B cell (primary cell): ENCODE results near the gene VEZT. TPM values are rescaled to one million over a fixed set of nuclear protein-coding genes. Genes with fewer than 3 reads are reported as not detected.
A peak's percentile ranks its signal among the peaks of the same experiment; 100 is the strongest.

Experiments
- ATAC-seq: fragments of 200-7000 bp; cut with Tn5 transposase; one replicate; pipeline ENCODE4 v1.10.0; 2021; ENCODE audit warnings: low read depth, mild to moderate bottlenecking, moderate number of reproducible peaks, moderate library complexity
- CTCF ChIA-PET: fragments of 350-600 bp; sonication (Branson Sonifier 250); formaldehyde crosslinking; loops from one replicate; lab custom pipeline; 2021; ENCODE audit warnings: antibody characterized with exemption, inconsistent platforms; lab: Charles Lee
- POLR2A ChIA-PET: fragments of 350-600 bp; sonication (Branson Sonifier 250); formaldehyde crosslinking; loops from one replicate; lab custom pipeline; 2021; ENCODE audit warnings: antibody characterized with exemption; lab: Charles Lee
- DNase-seq: peaks from one replicate; pipeline ENCODE4 v3.0.0; 2013
- H2AFZ ChIP-seq: 2 replicates; pipeline ENCODE4 v1.6.1; 2012; ENCODE audit warnings: mild to moderate bottlenecking, low read depth, low read length; ENCODE audit not compliant: insufficient read depth, poor library complexity, severe bottlenecking
- H3K27ac ChIP-seq, 2 donors: 1 replicate in 1 of 2; 2 replicates in 1 of 2; pipeline ENCODE4 v1.5.1; 2012 to 2013; ENCODE audit warnings: low read length in 2 of 2, mild to moderate bottlenecking in 2 of 2, moderate library complexity in 1 of 2
- H3K27me3 ChIP-seq, 4 experiments: fragments of 200-600 bp in 1 of 4; sonication (generic) in 1 of 4; replicated peaks in 1 of 4; 1 replicate in 2 of 4; 2 replicates in 2 of 4; pipeline versions ENCODE4 v1.6.1 to v1.7.0; 2013 to 2016; ENCODE audit warnings: low read length in 3 of 4, mild to moderate bottlenecking in 2 of 4, mixed read lengths in 1 of 4, moderate library complexity in 1 of 4; ENCODE audit not compliant: insufficient read depth in 4 of 4, control insufficient read depth in 3 of 4; ENCODE audit errors: control extremely low read depth in 1 of 4
- H3K36me3 ChIP-seq, 2 experiments: replicated peaks in 1 of 2; 1 replicate in 1 of 2; 2 replicates in 1 of 2; pipeline versions ENCODE4 v1.6.1 to v1.7.1; 2013; ENCODE audit warnings: low read length in 1 of 2; ENCODE audit not compliant: insufficient read depth in 2 of 2, control insufficient read depth in 1 of 2; ENCODE audit errors: control extremely low read depth in 1 of 2, extremely low read depth in 1 of 2
- H3K4me1 ChIP-seq, 2 donors: fragments of 200-600 bp in 1 of 2; sonication (generic) in 1 of 2; 1 replicate in 1 of 2; 2 replicates in 1 of 2; pipeline versions ENCODE4 v1.5.1 to v1.6.1; 2013 to 2017; ENCODE audit warnings: low read length in 2 of 2; ENCODE audit not compliant: control insufficient read depth in 2 of 2, insufficient read depth in 2 of 2
- H3K4me2 ChIP-seq: replicated peaks from 2 replicates; pipeline ENCODE3; 2012; ENCODE audit warnings: mild to moderate bottlenecking, low read depth, low read length; ENCODE audit not compliant: poor library complexity, severe bottlenecking
- H3K4me3 ChIP-seq, 5 experiments: fragments of 200-600 bp in 1 of 5; sonication (generic) in 1 of 5; 1 replicate in 3 of 5; 2 replicates in 2 of 5; pipeline versions ENCODE4 v1.5.1 to v1.7.0; 2011 to 2016; ENCODE audit warnings: low read length in 4 of 5, mild to moderate bottlenecking in 4 of 5, low read depth in 2 of 5, control low read depth in 1 of 5, moderate library complexity in 1 of 5; ENCODE audit not compliant: insufficient read depth in 1 of 5; ENCODE audit errors: control extremely low read depth in 1 of 5, extremely low read depth in 1 of 5
- H3K79me2 ChIP-seq: fragments of 200-600 bp; sonication (generic); one replicate; pipeline ENCODE4 v1.6.0; 2016; ENCODE audit warnings: low read length; ENCODE audit not compliant: control insufficient read depth, insufficient read depth
- H3K9ac ChIP-seq: fragments of 200-600 bp; sonication (generic); 2 replicates; pipeline ENCODE4 v1.6.1; 2017; ENCODE audit warnings: mild to moderate bottlenecking, low read length, moderate library complexity
- H3K9me3 ChIP-seq, 3 donors: one replicate each; pipeline versions ENCODE4 v1.6.1 to v1.7.1; 2013; ENCODE audit warnings: low read length in 2 of 3; ENCODE audit not compliant: control insufficient read depth in 2 of 3, insufficient read depth in 1 of 3; ENCODE audit errors: control extremely low read depth in 1 of 3
- H4K20me1 ChIP-seq: 2 replicates; pipeline ENCODE4 v1.6.0; 2012; ENCODE audit warnings: mild to moderate bottlenecking, low read length; ENCODE audit not compliant: insufficient read depth, control insufficient read depth, poor library complexity, severe bottlenecking
- H3K27ac Mint-ChIP-seq: one replicate; pipeline ENCODE4 v1.8.0; 2021; ENCODE audit warnings: mixed read lengths
- H3K27me3 Mint-ChIP-seq: one replicate; pipeline ENCODE4 v1.8.0; 2021; ENCODE audit warnings: mixed read lengths
- H3K4me1 Mint-ChIP-seq: one replicate; pipeline ENCODE4 v1.8.0; 2021; ENCODE audit warnings: mixed read lengths
- H3K4me3 Mint-ChIP-seq: one replicate; pipeline ENCODE4 v1.8.0; 2021; ENCODE audit warnings: mixed read lengths
- H3K9me3 Mint-ChIP-seq: one replicate; pipeline ENCODE4 v1.8.0; 2022; ENCODE audit warnings: mixed read lengths; ENCODE audit not compliant: insufficient read depth
- EZH2 ChIP-seq: IDR thresholded peaks from 2 replicates; pipeline ENCODE4 v1.6.1; 2012; ENCODE audit warnings: borderline replicate concordance, low read depth, mild to moderate bottlenecking, moderate library complexity, low read length; ENCODE audit not compliant: insufficient read depth, poor library complexity, severe bottlenecking
- WGBS: methylation state at CpG from one replicate; pipeline ENCODE4 v1.1.5; 2013; ENCODE audit warnings: missing lambda C conversion rate; ENCODE audit not compliant: insufficient coverage; 5-methylcytosine and 5-hydroxymethylcytosine counted together
- intact Hi-C: fragments of 100-400 bp; cut with micrococcal nuclease; formaldehyde crosslinking; loops from one replicate; pipeline ENCODE4 v1.10.0; 2022
- polyA plus RNA-seq: library from polyadenylated mRNA; depleted of rRNA; stranded (reverse); fragments of >200 nt; gene quantifications from 2 replicates; pipeline ENCODE4 v1.2.3, GENCODE V29; 2012
- total RNA-seq, 2 donors: library from RNA; stranded (reverse); fragments of 120-200 nt in 1 of 2; gene quantifications; 1 replicate in 1 of 2; 2 replicates in 1 of 2; pipeline versions ENCODE4 v1.2.3 to v1.2.4, GENCODE V29; 2013 to 2022
- TF ChIP-seq, protein P1 (sequence below): fragments of 200-600 bp; IDR thresholded peaks from one replicate; pipeline ENCODE4 v1.8.0; 2022; ENCODE audit warnings: antibody characterized with exemption, mild to moderate bottlenecking

Gene VEZT
- total and polyA plus RNA-seq, 2 donors (not counting 1 experiment from before 2014, with no cell fraction given): 19.9 to 61.8 TPM

DNA sequence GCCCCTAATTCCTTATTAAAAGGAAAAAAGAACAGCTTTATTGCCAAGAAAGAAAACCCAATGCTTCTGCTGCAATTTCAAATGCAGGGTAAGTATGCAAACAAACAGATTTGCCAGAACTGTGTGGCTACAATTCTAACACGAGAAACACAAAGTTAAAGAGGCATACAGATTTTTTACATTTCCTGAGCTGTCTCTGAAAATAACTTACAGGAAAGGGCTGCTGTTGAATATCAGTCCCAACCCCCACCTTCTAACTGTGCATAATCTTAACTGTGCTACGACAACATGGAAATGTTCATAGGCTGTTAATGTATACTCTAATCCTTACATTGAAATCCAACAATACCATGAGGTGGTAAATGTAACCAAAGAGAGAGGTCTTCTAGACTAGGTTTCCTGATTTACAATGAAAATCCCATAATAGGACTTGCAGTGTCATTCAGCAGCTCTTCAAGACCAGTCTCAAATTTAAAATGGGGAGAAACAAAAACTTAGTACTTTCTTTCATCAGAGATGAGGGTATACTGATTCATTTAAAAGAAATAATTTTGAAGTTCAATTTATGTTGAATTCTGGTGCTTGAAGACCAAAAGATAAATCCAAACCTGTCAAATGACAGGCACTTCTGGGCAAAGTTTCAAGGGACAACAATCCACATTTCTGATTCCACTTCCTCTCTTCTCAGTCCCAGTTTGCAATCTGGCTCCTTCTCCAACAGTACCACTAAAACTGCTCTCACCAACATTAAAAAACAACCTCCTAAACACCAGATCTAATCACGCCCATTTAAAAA lies 14.7 kb upstream of the VEZT start:
- TF ChIP-seq, protein P1, sequence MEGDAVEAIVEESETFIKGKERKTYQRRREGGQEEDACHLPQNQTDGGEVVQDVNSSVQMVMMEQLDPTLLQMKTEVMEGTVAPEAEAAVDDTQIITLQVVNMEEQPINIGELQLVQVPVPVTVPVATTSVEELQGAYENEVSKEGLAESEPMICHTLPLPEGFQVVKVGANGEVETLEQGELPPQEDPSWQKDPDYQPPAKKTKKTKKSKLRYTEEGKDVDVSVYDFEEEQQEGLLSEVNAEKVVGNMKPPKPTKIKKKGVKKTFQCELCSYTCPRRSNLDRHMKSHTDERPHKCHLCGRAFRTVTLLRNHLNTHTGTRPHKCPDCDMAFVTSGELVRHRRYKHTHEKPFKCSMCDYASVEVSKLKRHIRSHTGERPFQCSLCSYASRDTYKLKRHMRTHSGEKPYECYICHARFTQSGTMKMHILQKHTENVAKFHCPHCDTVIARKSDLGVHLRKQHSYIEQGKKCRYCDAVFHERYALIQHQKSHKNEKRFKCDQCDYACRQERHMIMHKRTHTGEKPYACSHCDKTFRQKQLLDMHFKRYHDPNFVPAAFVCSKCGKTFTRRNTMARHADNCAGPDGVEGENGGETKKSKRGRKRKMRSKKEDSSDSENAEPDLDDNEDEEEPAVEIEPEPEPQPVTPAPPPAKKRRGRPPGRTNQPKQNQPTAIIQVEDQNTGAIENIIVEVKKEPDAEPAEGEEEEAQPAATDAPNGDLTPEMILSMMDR: no peak
- TF ChIP-seq EZH2: no peak
- Histone ChIP-seq H3K4me2 (peak overlapping the region; percentile 51), H3K9ac (peak overlapping the region; percentile 21), H3K27ac (no peak overlapping the region), H3K79me2 (no peaks in the 10 kb centered on the region), H2AFZ (peak overlapping the region; percentile 44), H3K36me3 (no peaks in the 10 kb centered on the region), H3K4me1 (peaks cover 4 to 13% of the 10 kb centered on the region in 2 donors), H4K20me1 (no peaks in the 10 kb centered on the region), H3K27me3 (no peaks in the 10 kb centered on the region), H3K4me3 (peak overlapping the region in 1 of 5 experiments; percentile 3), H3K9me3 (no peaks in the 10 kb centered on the region)
- ChIA-PET POLR2A (interaction anchor here (0.6 to 1.4 kb wide), 2 partner anchors 8 to 14 kb away, joined by 4 read pairs; partner anchors contain the start of genes FGD6 and VEZT), CTCF (interaction anchor here (2.2 kb wide), 1 partner anchor 12 kb away, joined by 7 read pairs; no protein-coding TSS in a partner anchor)
- Mint-ChIP-seq H3K9me3 (no peaks in the 10 kb centered on the region), H3K27me3 (no peaks in the 10 kb centered on the region), H3K27ac (peak overlapping the region; percentile 64), H3K4me3 (peak overlapping the region; percentile 38), H3K4me1 (peaks cover 49% of the 10 kb centered on the region)
- no CpG with 5 or more reads among the region's 3 CpGs for WGBS
- no peak for DNase-seq
- intact Hi-C loops: no loop called here
- ATAC-seq: no peak

DNA sequence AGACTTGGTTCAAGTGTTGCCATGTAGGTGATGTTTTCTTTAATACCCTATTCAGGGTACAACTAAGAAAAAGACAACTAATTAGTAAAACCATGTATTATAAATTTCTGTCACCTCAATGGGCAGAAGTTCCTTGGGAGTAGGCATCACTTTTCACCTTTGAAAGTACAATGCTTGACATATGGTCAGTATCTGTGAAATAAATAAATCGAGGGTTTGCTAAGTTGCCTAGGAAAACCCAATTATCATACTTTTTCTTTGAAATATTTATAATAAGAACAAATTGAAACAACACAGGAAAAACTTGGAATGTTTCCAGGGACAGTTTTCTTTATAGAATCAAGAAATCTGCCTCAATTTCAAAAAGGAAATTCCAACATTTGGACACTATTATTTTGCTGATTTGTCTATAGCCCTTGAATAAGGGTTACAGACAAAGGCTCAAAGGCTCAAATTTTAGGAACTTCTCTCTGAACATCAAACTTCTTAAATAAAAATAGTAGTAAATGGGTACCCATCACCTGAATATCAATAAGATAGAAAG lies 14.0 kb upstream of the VEZT start:
- ATAC-seq (no peak), DNase-seq (no peak)
- H3K27me3 Mint-ChIP-seq: no peaks in the 10 kb centered on the region
- Histone ChIP-seq H3K27ac (no peak overlapping the region), H3K27me3 (no peaks in the 10 kb centered on the region), H3K4me1 (peaks cover 4 to 13% of the 10 kb centered on the region in 2 donors), H4K20me1 (no peaks in the 10 kb centered on the region), H3K9me3 (no peaks in the 10 kb centered on the region), H3K36me3 (no peaks in the 10 kb centered on the region), H3K4me2 (no peak overlapping the region), H3K79me2 (no peaks in the 10 kb centered on the region), H3K4me3 (no peak overlapping the region), H3K9ac (no peak overlapping the region), H2AFZ (no peak overlapping the region)
- no CpG with 5 or more reads among the region's 1 CpG for WGBS
- intact Hi-C loops: no loop called here
- POLR2A ChIA-PET: no interaction called here
- H3K27ac Mint-ChIP-seq: peak overlapping the region; percentile 64
- CTCF ChIA-PET: no interaction called here
- peak overlapping the region; percentile 38 for H3K4me3 Mint-ChIP-seq
- H3K4me1 Mint-ChIP-seq: peaks cover 46% of the 10 kb centered on the region
- TF ChIP-seq, protein P1: no peak
- no peak for TF ChIP-seq EZH2
- no peaks in the 10 kb centered on the region for H3K9me3 Mint-ChIP-seq
